ENCODE measurements around the gene TGIF2.

The TGIF2 gene

GRCh38 chr20:36582821-36583220, 9.4 kb downstream of the TGIF2 start:
- ATAC-seq (no peak), DNase-seq (no peak)
- Mint-ChIP-seq H3K4me3 (no peak overlapping the region), H3K27ac (peak overlapping the region; percentile 72), H3K4me1 (peaks cover 44% of the 10 kb centered on the region), H3K9me3 (no peaks in the 10 kb centered on the region), H3K27me3 (no peaks in the 10 kb centered on the region), H3K36me3 (ENCODE audit: low read depth) (peaks cover 44% of the 10 kb centered on the region)

GRCh38 chr20:36584018-36584481, 10.7 kb downstream of the TGIF2 start:
- H3K36me3 Mint-ChIP-seq (ENCODE audit: low read depth): peaks cover 40% of the 10 kb centered on the region
- no peak overlapping the region for H3K27ac Mint-ChIP-seq
- ATAC-seq: no peak
- no peaks in the 10 kb centered on the region for H3K9me3 Mint-ChIP-seq
- no peaks in the 10 kb centered on the region for H3K27me3 Mint-ChIP-seq
- H3K4me1 Mint-ChIP-seq: peaks cover 41% of the 10 kb centered on the region
- DNase-seq: no peak
- H3K4me3 Mint-ChIP-seq: no peak overlapping the region

GRCh38 chr20:36585410-36586125, 12.2 kb downstream of the TGIF2 start:
- ATAC-seq (no peak), DNase-seq (no peak)
- Mint-ChIP-seq H3K36me3 (ENCODE audit: low read depth) (peaks cover 30% of the 10 kb centered on the region), H3K27me3 (no peaks in the 10 kb centered on the region), H3K27ac (no peak overlapping the region), H3K4me3 (no peak overlapping the region), H3K4me1 (peaks cover 37% of the 10 kb centered on the region), H3K9me3 (no peaks in the 10 kb centered on the region)

GRCh38 chr20:36587388-36588070, 14.1 kb downstream of the TGIF2 start:
- DNase-seq (no peak), ATAC-seq (no peak)
- Mint-ChIP-seq H3K4me3 (no peak overlapping the region), H3K27ac (peak overlapping the region; percentile 55), H3K9me3 (no peaks in the 10 kb centered on the region), H3K36me3 (ENCODE audit: low read depth) (peaks cover 32% of the 10 kb centered on the region), H3K27me3 (no peaks in the 10 kb centered on the region), H3K4me1 (peaks cover 42% of the 10 kb centered on the region)

- Mint-ChIP-seq H3K27ac (peak overlapping the region; percentile 67), H3K4me1 (peaks cover 71% of the 10 kb centered on the region), H3K36me3 (ENCODE audit: low read depth) (peaks cover 52% of the 10 kb centered on the region), H3K9me3 (no peaks in the 10 kb centered on the region), H3K4me3 (no peak overlapping the region), H3K27me3 (no peaks in the 10 kb centered on the region)
- no peak for ATAC-seq
- DNase-seq: no peak
Observed at GRCh38 chr20:36591281-36591680, 17.9 kb downstream of the TGIF2 start.

- Mint-ChIP-seq H3K36me3 (ENCODE audit: low read depth) (peaks cover 48% of the 10 kb centered on the region), H3K4me3 (peak overlapping the region; percentile 39), H3K27me3 (no peaks in the 10 kb centered on the region), H3K4me1 (peaks cover 67% of the 10 kb centered on the region), H3K27ac (peak overlapping the region; percentile 67), H3K9me3 (no peaks in the 10 kb centered on the region)
- ATAC-seq (peak; percentile 59), DNase-seq (peak; percentile 51)
Observed at GRCh38 chr20:36591854-36592641, 18.7 kb downstream of the TGIF2 start.

- Mint-ChIP-seq H3K9me3 (no peaks in the 10 kb centered on the region), H3K4me3 (no peak overlapping the region), H3K27me3 (no peaks in the 10 kb centered on the region), H3K4me1 (peaks cover 58% of the 10 kb centered on the region), H3K36me3 (ENCODE audit: low read depth) (peaks cover 44% of the 10 kb centered on the region), H3K27ac (no peak overlapping the region)
- DNase-seq: no peak
- no peak for ATAC-seq
Observed at GRCh38 chr20:36593347-36593929, 20.0 kb downstream of the TGIF2 start.

- Mint-ChIP-seq H3K9me3 (no peaks in the 10 kb centered on the region), H3K27me3 (no peaks in the 10 kb centered on the region), H3K4me3 (no peak overlapping the region), H3K4me1 (peaks cover 32% of the 10 kb centered on the region), H3K36me3 (ENCODE audit: low read depth) (peaks cover 13% of the 10 kb centered on the region), H3K27ac (no peak overlapping the region)
- ATAC-seq: no peak
- no peak for DNase-seq
Observed at GRCh38 chr20:36599912-36600345, 26.5 kb downstream of the TGIF2 start.

- H3K4me3 Mint-ChIP-seq: no peak overlapping the region
- ATAC-seq (no peak), DNase-seq (no peak)
- H3K4me1 Mint-ChIP-seq: peaks cover 23% of the 10 kb centered on the region
- H3K36me3 Mint-ChIP-seq (ENCODE audit: low read depth): peaks cover 5% of the 10 kb centered on the region
- no peaks in the 10 kb centered on the region for H3K9me3 Mint-ChIP-seq
- H3K27me3 Mint-ChIP-seq: peaks cover 2% of the 10 kb centered on the region
- peak overlapping the region; percentile 16 for H3K27ac Mint-ChIP-seq
Observed at GRCh38 chr20:36601540-36601939, 28.1 kb downstream of the TGIF2 start.

- DNase-seq (peak; percentile 58), ATAC-seq (peak; percentile 41)
- Mint-ChIP-seq H3K27me3 (peaks cover 2% of the 10 kb centered on the region), H3K9me3 (no peaks in the 10 kb centered on the region), H3K4me1 (peaks cover 38% of the 10 kb centered on the region), H3K36me3 (ENCODE audit: low read depth) (peaks cover 31% of the 10 kb centered on the region), H3K27ac (peak overlapping the region; percentile 95), H3K4me3 (peak overlapping the region; percentile 98)
Observed at GRCh38 chr20:36604952-36605398, 31.6 kb downstream of the TGIF2 start.

- Mint-ChIP-seq H3K4me3 (peak within 1 kb of the TSS; percentile 98), H3K27me3 (peaks cover 2% of the 10 kb centered on the region), H3K9me3 (no peaks in the 10 kb centered on the region), H3K36me3 (ENCODE audit: low read depth) (peaks cover 35% of the 10 kb centered on the region), H3K4me1 (peaks cover 35% of the 10 kb centered on the region), H3K27ac (peak within 1 kb of the TSS; percentile 95)
- ATAC-seq (peak; percentile 93), DNase-seq (peak; percentile 100)
Observed at GRCh38 chr20:36605399-36606157, 32.2 kb downstream of the TGIF2 start, which contains the start of gene RAB5IF. TSS of gene RAB5IF (plus strand) at chr20:36605779. CDS start at chr20:36605952, 173 bp downstream.

- no peaks in the 10 kb centered on the region for H3K9me3 Mint-ChIP-seq
- peaks cover 2% of the 10 kb centered on the region for H3K27me3 Mint-ChIP-seq
- peaks cover 35% of the 10 kb centered on the region for H3K4me1 Mint-ChIP-seq
- ATAC-seq (no peak), DNase-seq (no peak)
- H3K27ac Mint-ChIP-seq: peak overlapping the region; percentile 92
- peaks cover 43% of the 10 kb centered on the region for H3K36me3 Mint-ChIP-seq (ENCODE audit: low read depth)
- peak overlapping the region; percentile 98 for H3K4me3 Mint-ChIP-seq
Observed at GRCh38 chr20:36606158-36607066, 33.0 kb downstream of the TGIF2 start.

Measured in activated naive CD8-positive, alpha-beta T cell treated with anti-CD3 and anti-CD28 coated beads, Interleukin-2, amount 50 U/mL, for 24 hours (primary cell).